ENCODE data around the gene MAGEA9.
A peak's percentile ranks its signal among the peaks of the same experiment; 100 is the strongest.

The MAGEA9 gene

DNA sequence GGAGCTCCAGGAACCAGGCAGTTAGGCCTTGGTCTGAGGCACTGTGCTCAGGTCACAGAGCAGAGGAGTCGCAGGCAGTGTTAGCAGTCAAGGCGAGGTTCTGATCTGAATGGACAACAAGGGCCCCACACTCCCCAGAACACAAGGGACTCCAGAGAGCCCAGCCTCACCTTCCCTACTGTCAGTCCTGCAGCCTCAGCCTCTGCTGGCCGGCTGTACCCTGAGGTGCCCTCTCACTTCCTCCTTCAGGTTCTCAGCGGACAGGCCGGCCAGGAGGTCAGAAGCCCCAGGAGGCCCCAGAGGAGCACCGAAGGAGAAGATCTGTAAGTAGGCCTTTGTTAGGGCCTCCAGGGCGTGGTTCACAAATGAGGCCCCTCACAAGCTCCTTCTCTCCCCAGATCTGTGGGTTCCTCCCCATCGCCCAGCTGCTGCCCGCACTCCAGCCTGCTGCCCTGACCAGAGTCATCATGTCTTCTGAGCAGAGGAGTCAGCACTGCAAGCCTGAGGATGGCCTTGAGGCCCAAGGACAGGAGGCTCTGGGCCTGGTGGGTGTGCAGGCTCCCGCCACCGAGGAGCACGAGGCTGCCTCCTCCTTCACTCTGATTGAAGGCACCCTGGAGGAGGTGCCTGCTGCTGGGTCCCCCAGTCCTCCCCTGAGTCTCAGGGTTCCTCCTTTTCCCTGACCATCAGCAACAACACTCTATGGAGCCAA, 26.2 kb downstream of the MAGEA9 start:
- no peak for DNase-seq (ENCODE audit: low spot score)
- no peaks in the 10 kb centered on the region for H3K36me3 ChIP-seq (ENCODE audit: low read depth)
- ATAC-seq (ENCODE audit: low read depth), result no peak

DNA sequence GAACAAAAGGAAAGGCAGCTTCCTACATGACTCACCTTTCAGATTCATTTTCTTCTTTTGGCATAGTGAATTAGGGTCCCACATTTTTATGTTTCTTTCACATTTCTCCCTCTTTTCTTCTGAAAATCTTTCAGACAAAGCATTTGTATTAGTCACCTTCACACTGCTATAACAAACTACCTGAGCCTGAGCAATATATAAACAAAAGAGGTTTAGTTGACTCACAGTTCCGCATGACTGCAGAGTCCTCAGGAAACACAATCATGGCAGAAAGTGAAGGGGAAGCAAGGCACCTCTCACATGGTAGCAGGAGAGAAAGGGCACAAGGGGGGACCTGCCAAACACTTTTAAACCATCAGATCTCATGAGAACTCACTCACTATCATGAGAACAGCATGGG, 36.9 kb downstream of the MAGEA9 start:
- DNase-seq (ENCODE audit: low spot score) (no peak), ATAC-seq (ENCODE audit: low read depth) (no peak)
- Histone ChIP-seq H3K4me3 (ENCODE audit: severe bottlenecking) (no peak overlapping the region), H3K36me3 (ENCODE audit: low read depth) (no peaks in the 10 kb centered on the region), H3K4me1 (ENCODE audit: insufficient read depth, poor library complexity, severe bottlenecking) (no peaks in the 10 kb centered on the region), H3K9me3 (ENCODE audit: severe bottlenecking) (no peaks in the 10 kb centered on the region), H3K27ac (ENCODE audit: poor library complexity, severe bottlenecking) (no peak overlapping the region), H3K27me3 (ENCODE audit: insufficient read depth, poor library complexity, severe bottlenecking) (no peaks in the 10 kb centered on the region)
- TF ChIP-seq, protein P1, sequence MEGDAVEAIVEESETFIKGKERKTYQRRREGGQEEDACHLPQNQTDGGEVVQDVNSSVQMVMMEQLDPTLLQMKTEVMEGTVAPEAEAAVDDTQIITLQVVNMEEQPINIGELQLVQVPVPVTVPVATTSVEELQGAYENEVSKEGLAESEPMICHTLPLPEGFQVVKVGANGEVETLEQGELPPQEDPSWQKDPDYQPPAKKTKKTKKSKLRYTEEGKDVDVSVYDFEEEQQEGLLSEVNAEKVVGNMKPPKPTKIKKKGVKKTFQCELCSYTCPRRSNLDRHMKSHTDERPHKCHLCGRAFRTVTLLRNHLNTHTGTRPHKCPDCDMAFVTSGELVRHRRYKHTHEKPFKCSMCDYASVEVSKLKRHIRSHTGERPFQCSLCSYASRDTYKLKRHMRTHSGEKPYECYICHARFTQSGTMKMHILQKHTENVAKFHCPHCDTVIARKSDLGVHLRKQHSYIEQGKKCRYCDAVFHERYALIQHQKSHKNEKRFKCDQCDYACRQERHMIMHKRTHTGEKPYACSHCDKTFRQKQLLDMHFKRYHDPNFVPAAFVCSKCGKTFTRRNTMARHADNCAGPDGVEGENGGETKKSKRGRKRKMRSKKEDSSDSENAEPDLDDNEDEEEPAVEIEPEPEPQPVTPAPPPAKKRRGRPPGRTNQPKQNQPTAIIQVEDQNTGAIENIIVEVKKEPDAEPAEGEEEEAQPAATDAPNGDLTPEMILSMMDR (IDR thresholded peaks at IDR 0.05; ENCODE audit: poor library complexity, severe bottlenecking), result no peak

More for the DNA sequence above, 26.2 kb downstream of the MAGEA9 start:
- Histone ChIP-seq H3K9me3 (ENCODE audit: severe bottlenecking) (no peaks in the 10 kb centered on the region), H3K4me1 (ENCODE audit: insufficient read depth, poor library complexity, severe bottlenecking) (no peaks in the 10 kb centered on the region), H3K4me3 (ENCODE audit: severe bottlenecking) (no peak overlapping the region), H3K27ac (ENCODE audit: poor library complexity, severe bottlenecking) (no peak overlapping the region), H3K27me3 (ENCODE audit: insufficient read depth, poor library complexity, severe bottlenecking) (no peaks in the 10 kb centered on the region)
- TF ChIP-seq, protein P1 (IDR thresholded peaks at IDR 0.05; ENCODE audit: poor library complexity, severe bottlenecking), result no peak

DNA sequence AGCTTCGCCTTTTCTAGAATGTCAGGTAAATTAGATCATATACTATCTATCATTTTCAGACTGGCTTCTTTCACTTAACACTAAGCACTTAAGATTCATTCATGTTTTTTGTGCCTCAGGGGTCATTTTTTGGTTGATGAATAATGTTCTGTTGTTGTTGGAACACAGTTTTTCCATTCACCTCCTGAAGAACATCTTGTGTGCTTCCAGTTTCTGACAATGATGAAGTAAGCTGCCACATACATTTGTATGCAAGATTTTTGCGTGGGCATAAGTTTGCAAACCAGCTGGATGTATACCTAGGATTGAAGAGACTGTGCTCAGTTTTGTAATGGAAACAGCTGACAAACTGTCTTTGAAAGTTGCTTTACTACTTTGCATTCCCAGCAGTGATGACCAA, 37.6 kb downstream of the MAGEA9 start:
- Histone ChIP-seq H3K4me1 (ENCODE audit: insufficient read depth, poor library complexity, severe bottlenecking) (no peaks in the 10 kb centered on the region), H3K9me3 (ENCODE audit: severe bottlenecking) (no peaks in the 10 kb centered on the region), H3K4me3 (ENCODE audit: severe bottlenecking) (no peak overlapping the region), H3K27me3 (ENCODE audit: insufficient read depth, poor library complexity, severe bottlenecking) (no peaks in the 10 kb centered on the region), H3K36me3 (ENCODE audit: low read depth) (no peaks in the 10 kb centered on the region), H3K27ac (ENCODE audit: poor library complexity, severe bottlenecking) (no peak overlapping the region)
- TF ChIP-seq, protein P1 (IDR thresholded peaks at IDR 0.05; ENCODE audit: poor library complexity, severe bottlenecking), result no peak
- ATAC-seq (ENCODE audit: low read depth) (no peak), DNase-seq (ENCODE audit: low spot score) (no peak)

DNA sequence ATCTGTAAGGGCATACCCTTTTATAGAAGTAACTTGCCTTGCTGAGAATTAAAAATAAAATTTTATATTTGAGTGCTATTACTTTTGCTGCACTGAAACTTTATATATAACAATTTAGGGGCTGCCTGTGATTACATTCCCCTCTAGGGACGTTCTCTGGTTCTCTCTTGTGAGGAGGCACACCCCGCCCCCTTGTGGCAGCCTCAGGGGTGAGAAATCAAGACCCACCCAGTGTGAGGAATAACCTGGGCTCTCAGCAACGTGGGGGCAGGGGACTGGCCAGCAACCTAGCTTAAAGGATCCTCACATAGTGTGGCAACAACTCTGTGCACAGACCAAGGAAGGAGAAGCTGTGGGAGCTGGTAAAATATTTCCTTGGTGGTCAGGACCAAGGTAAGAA, 43.7 kb downstream of the MAGEA9 start:
- H3K36me3 ChIP-seq (ENCODE audit: low read depth), result no peaks in the 10 kb centered on the region
- no peaks in the 10 kb centered on the region for H3K9me3 ChIP-seq (ENCODE audit: severe bottlenecking)
- ATAC-seq (ENCODE audit: low read depth) (no peak), DNase-seq (ENCODE audit: low spot score) (no peak)
- no peaks in the 10 kb centered on the region for H3K27me3 ChIP-seq (ENCODE audit: insufficient read depth, poor library complexity, severe bottlenecking)
- H3K27ac ChIP-seq (ENCODE audit: poor library complexity, severe bottlenecking), result no peak overlapping the region
- H3K4me3 ChIP-seq (ENCODE audit: severe bottlenecking), result no peak overlapping the region
- H3K4me1 ChIP-seq (ENCODE audit: insufficient read depth, poor library complexity, severe bottlenecking), result peaks cover 6% of the 10 kb centered on the region
- TF ChIP-seq, protein P1 (IDR thresholded peaks at IDR 0.05; ENCODE audit: poor library complexity, severe bottlenecking), result peak; percentile 20

DNA sequence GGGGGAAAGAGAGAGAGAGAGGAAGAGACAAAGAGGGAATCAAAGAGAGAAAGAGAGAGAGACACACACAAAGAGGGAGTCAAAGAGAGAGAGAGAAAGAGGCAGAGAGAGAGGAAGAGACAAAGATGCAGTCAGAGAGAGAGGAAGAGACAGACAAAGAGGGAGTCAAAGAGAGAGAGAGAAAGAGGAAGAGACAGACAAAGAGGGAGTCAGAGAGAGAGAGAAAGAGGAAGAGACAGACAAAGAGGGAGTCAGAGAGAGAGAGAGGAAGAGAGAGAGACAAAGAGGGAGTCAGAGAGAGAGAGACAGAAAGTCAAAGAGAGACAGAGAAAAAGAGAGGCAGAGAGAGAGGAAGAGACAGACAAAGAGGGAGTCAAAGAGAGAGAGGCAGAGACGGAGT, 45.5 kb downstream of the MAGEA9 start:
- TF ChIP-seq, protein P1 (IDR thresholded peaks at IDR 0.05; ENCODE audit: poor library complexity, severe bottlenecking), result no peak
- no peaks in the 10 kb centered on the region for H3K27me3 ChIP-seq (ENCODE audit: insufficient read depth, poor library complexity, severe bottlenecking)
- peaks cover 6% of the 10 kb centered on the region for H3K4me1 ChIP-seq (ENCODE audit: insufficient read depth, poor library complexity, severe bottlenecking)
- DNase-seq (ENCODE audit: low spot score) (no peak), ATAC-seq (ENCODE audit: low read depth) (no peak)
- no peak overlapping the region for H3K4me3 ChIP-seq (ENCODE audit: severe bottlenecking)
- no peaks in the 10 kb centered on the region for H3K36me3 ChIP-seq (ENCODE audit: low read depth)
- no peak overlapping the region for H3K27ac ChIP-seq (ENCODE audit: poor library complexity, severe bottlenecking)
- no peaks in the 10 kb centered on the region for H3K9me3 ChIP-seq (ENCODE audit: severe bottlenecking)

Measured in RWPE2 (cell line).